HL-60 (cell line): ENCODE results near the gene ATP10B.

Source experiments
- DNase-seq, 2 experiments: peaks; one replicate each; pipeline ENCODE4 v3.0.0-alpha.2; 2010 to 2020; ENCODE audit warnings: low read depth in 1 of 2, low spot score in 1 of 2
- H3K27ac ChIP-seq: fragments of 250-450 bp; sonication (Bioruptor Pico); replicated peaks from 2 replicates; pipeline ENCODE4 v1.5.1; 2020; ENCODE audit warnings: mild to moderate bottlenecking, moderate library complexity
- H3K27me3 ChIP-seq: fragments of 250-450 bp; sonication (Bioruptor Pico); 2 replicates; pipeline ENCODE4 v1.5.1; 2021; ENCODE audit warnings: mild to moderate bottlenecking, moderate library complexity; ENCODE audit not compliant: insufficient read depth, poor library complexity, severe bottlenecking
- H3K4me3 ChIP-seq: replicated peaks from 2 replicates; pipeline ENCODE4 v1.5.1; 2011; ENCODE audit warnings: mild to moderate bottlenecking, control low read depth, low read length; ENCODE audit not compliant: insufficient read depth
- GABPA ChIP-seq: IDR thresholded peaks from 2 replicates; pipeline ENCODE4 v1.6.1; 2012; ENCODE audit warnings: low read depth
- POLR2AphosphoS5 ChIP-seq: IDR thresholded peaks from 2 replicates; pipeline ENCODE4 v1.6.1; 2012; ENCODE audit warnings: low read depth
- REST ChIP-seq: IDR thresholded peaks from 2 replicates; pipeline ENCODE4 v1.6.1; 2012; ENCODE audit warnings: low read depth; ENCODE audit not compliant: insufficient replicate concordance
- SPI1 ChIP-seq: IDR thresholded peaks from 2 replicates; pipeline ENCODE4 v1.6.1; 2012; ENCODE audit warnings: low read depth, mild to moderate bottlenecking, borderline replicate concordance
- TF ChIP-seq, protein P1 (sequence below): IDR thresholded peaks from one replicate; pipeline ENCODE4 v1.5.1; 2011; ENCODE audit warnings: low read length, control low read depth, inconsistent platforms; ENCODE audit not compliant: insufficient read depth

The ATP10B gene

DNA sequence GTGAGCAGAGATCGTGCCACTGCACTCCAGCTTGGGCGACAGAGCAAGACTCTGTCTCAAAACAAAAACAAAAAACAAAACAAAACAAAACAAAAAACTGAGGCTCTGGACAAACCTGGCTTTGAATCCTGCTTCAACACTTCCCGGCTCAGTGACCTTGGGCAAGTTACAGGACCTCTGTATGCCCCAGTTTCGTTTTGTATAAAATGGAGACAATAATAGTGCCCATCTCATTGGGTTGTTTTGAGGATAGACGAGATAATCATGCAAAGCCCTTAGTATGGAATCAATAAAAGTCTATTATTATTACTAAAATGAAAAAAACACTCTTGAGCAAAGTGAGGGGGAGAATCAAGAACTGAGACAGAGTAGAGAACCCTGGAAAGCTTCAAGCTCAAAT, 184.9 kb downstream of the ATP10B start:
- TF ChIP-seq SPI1 (no peak), POLR2AphosphoS5 (no peak), REST (no peak)
- H3K27me3 ChIP-seq: no peaks in the 10 kb centered on the region
- no peak for DNase-seq

DNA sequence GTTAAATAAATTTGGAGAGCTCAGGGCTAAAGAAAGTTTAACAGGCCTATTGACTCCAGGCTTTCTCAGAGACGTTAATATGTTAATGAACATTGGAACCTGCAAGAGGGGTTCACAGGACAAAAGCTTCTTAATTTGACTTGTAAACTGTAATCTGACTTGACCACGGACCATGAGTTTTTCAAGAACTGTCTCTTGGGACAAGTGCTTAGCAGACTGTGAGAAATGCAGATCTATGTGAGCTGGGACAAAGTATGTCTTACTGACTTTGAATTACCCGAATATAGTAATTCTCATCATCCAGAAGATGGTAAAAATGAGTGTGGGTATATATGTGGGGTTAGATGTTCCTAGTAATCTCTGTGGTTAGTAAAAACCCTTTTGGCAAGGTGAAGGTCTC, 186.6 kb downstream of the ATP10B start:
- TF ChIP-seq POLR2AphosphoS5 (no peak), REST (no peak), SPI1 (no peak), GABPA (no peak)
- TF ChIP-seq, protein P1, sequence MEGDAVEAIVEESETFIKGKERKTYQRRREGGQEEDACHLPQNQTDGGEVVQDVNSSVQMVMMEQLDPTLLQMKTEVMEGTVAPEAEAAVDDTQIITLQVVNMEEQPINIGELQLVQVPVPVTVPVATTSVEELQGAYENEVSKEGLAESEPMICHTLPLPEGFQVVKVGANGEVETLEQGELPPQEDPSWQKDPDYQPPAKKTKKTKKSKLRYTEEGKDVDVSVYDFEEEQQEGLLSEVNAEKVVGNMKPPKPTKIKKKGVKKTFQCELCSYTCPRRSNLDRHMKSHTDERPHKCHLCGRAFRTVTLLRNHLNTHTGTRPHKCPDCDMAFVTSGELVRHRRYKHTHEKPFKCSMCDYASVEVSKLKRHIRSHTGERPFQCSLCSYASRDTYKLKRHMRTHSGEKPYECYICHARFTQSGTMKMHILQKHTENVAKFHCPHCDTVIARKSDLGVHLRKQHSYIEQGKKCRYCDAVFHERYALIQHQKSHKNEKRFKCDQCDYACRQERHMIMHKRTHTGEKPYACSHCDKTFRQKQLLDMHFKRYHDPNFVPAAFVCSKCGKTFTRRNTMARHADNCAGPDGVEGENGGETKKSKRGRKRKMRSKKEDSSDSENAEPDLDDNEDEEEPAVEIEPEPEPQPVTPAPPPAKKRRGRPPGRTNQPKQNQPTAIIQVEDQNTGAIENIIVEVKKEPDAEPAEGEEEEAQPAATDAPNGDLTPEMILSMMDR: no peak
- DNase-seq: no peak
- Histone ChIP-seq H3K4me3 (no peak overlapping the region), H3K27ac (no peak overlapping the region), H3K27me3 (no peaks in the 10 kb centered on the region)

More for the DNA sequence above, 184.9 kb downstream of the ATP10B start:
- H3K4me3 ChIP-seq: no peak overlapping the region
- H3K27ac ChIP-seq: no peak overlapping the region

GRCh38 chr5:160660132-160660531, 191.9 kb downstream of the ATP10B start:
- TF ChIP-seq SPI1 (peak; percentile 29; the same call in 1 of the 2 replicates), GABPA (no peak)
- no peak for DNase-seq
- H3K4me3 ChIP-seq: no peak overlapping the region
- no peak overlapping the region for H3K27ac ChIP-seq
- no peaks in the 10 kb centered on the region for H3K27me3 ChIP-seq

DNA sequence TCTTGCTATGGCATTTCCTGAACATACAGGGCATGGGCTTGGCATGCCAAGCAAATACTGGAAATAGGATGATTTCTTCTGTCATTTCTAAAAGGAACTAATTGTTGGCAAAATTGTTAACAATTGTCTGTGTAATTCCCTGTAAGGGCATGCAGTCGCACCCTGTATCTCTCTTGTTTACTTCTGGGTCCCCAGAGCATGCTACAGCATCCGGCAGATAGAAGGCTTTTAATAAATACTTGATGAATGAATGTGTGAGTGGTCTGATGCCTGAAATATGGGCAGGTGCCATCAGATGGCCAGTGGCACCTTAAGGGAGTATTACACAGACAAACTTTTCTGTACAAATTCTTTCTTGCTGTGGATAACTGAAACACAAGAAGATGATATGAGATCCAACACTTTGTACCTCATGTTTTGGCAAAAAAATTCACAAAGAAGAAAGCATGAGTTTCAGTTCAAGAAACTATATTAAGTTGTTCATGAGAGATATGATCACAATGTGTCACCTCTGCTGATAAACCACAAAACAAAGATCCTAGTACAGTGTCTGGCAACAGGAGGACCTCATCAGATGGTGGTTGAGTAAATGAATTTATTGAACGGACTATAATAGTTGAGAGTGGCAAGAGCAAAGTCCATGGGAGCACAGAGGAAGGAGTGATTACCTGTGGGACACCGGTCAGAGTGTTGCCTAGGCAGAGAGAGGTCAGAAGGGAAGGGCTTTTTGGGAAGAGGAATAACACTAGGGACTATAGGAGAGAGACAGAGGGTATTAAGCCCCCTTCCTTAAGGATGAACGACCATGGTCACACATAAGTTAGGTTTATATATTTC, 194.2 kb downstream of the ATP10B start:
- DNase-seq: no peak
- TF ChIP-seq POLR2AphosphoS5: no peak
- Histone ChIP-seq H3K27me3 (no peaks in the 10 kb centered on the region), H3K27ac (no peak overlapping the region), H3K4me3 (no peak overlapping the region)

DNA sequence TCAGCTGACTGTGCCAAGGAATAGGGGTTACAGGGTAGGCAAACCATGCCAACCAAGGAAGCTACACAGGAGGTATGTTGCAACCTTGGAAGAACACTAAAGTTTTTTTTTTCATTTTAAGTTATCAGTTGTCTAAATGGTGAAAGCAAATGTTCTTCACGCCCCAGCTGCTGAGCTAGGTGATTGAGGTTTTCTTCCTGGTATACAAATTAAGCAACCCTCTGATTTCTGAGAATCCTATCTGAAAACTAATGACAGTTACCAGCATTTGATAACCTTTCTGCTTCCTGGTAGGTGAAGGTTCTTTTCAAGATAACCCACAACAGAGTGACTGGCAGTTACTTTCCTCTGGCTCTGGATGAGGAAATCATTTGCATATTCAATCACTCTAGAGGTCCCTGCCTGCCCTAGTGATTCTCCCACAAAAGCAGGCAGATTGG, 194.9 kb downstream of the ATP10B start:
- Histone ChIP-seq H3K27ac (no peak overlapping the region), H3K27me3 (no peaks in the 10 kb centered on the region), H3K4me3 (no peak overlapping the region)
- DNase-seq: no peak
- TF ChIP-seq REST: no peak
- TF ChIP-seq, protein P1: no peak
- no peak for TF ChIP-seq SPI1
